Measurements from ENCODE around the gene NTSR1.
"Not testable (repeated sequence)": the region's sequence is repeated elsewhere in the genome, so short reads cannot be mapped to it uniquely, and the experiment has no call there.

NTSR1 gene

GRCh38 chr20:62671765-62672164, 36.9 kb upstream of the NTSR1 start:
- H3K27ac ChIP-seq, result no peak overlapping the region
- DNase-seq (ENCODE audit: low read depth, low spot score), result no peak

GRCh38 chr20:62674370-62674769, 34.3 kb upstream of the NTSR1 start:
- H3K27ac ChIP-seq, result no peak overlapping the region
- DNase-seq (ENCODE audit: low read depth, low spot score), result no peak

GRCh38 chr20:62675156-62675876, 33.3 kb upstream of the NTSR1 start:
- no peak overlapping the region for H3K27ac ChIP-seq
- DNase-seq (ENCODE audit: low read depth, low spot score), result no peak

GRCh38 chr20:62675877-62676260, 32.8 kb upstream of the NTSR1 start:
- no peak for DNase-seq (ENCODE audit: low read depth, low spot score)
- no peak overlapping the region for H3K27ac ChIP-seq

- no peak overlapping the region for H3K27ac ChIP-seq
- DNase-seq (ENCODE audit: low read depth, low spot score), result no peak
Measured at GRCh38 chr20:62676976-62677375, 31.7 kb upstream of the NTSR1 start.

- H3K27ac ChIP-seq, result no peak overlapping the region
- no peak for DNase-seq (ENCODE audit: low read depth, low spot score)
Measured at GRCh38 chr20:62677678-62678077, 31.0 kb upstream of the NTSR1 start.

GRCh38 chr20:62678553-62678952, 30.1 kb upstream of the NTSR1 start:
- DNase-seq (ENCODE audit: low read depth, low spot score), result no peak
- no peak overlapping the region for H3K27ac ChIP-seq

GRCh38 chr20:62679978-62680589, 28.6 kb upstream of the NTSR1 start:
- no peak for DNase-seq (ENCODE audit: low read depth, low spot score)
- no peak overlapping the region for H3K27ac ChIP-seq

- H3K27ac ChIP-seq, result no peak overlapping the region
- no peak for DNase-seq (ENCODE audit: low read depth, low spot score)
Measured at GRCh38 chr20:62682912-62683517, 25.6 kb upstream of the NTSR1 start.

GRCh38 chr20:62683660-62684322, 24.8 kb upstream of the NTSR1 start:
- not testable (repeated sequence) for DNase-seq (ENCODE audit: low read depth, low spot score); H3K27ac ChIP-seq

GRCh38 chr20:62684981-62685380, 23.7 kb upstream of the NTSR1 start:
- DNase-seq (ENCODE audit: low read depth, low spot score), result no peak
- no peak overlapping the region for H3K27ac ChIP-seq

GRCh38 chr20:62685781-62686555, 22.7 kb upstream of the NTSR1 start:
- DNase-seq (ENCODE audit: low read depth, low spot score), result no peak
- no peak overlapping the region for H3K27ac ChIP-seq

GRCh38 chr20:62686869-62687830, 21.5 kb upstream of the NTSR1 start:
- H3K27ac ChIP-seq, result no peak overlapping the region
- no peak for DNase-seq (ENCODE audit: low read depth, low spot score)

GRCh38 chr20:62688083-62688482, 20.6 kb upstream of the NTSR1 start:
- no peak overlapping the region for H3K27ac ChIP-seq
- no peak for DNase-seq (ENCODE audit: low read depth, low spot score)

GRCh38 chr20:62688855-62689460, 19.7 kb upstream of the NTSR1 start:
- DNase-seq (ENCODE audit: low read depth, low spot score), result no peak
- H3K27ac ChIP-seq, result no peak overlapping the region

- no peak for DNase-seq (ENCODE audit: low read depth, low spot score)
Measured at GRCh38 chr20:62689861-62690260, 18.8 kb upstream of the NTSR1 start.

GRCh38 chr20:62690261-62690820, 18.3 kb upstream of the NTSR1 start:
- H3K27ac ChIP-seq, result no peak overlapping the region
- DNase-seq (ENCODE audit: low read depth, low spot score), result no peak

More at GRCh38 chr20:62689861-62690260, 18.8 kb upstream of the NTSR1 start:
- H3K27ac ChIP-seq, result no peak overlapping the region

- no peak for DNase-seq (ENCODE audit: low read depth, low spot score)
- H3K27ac ChIP-seq, result no peak overlapping the region
Measured at GRCh38 chr20:62691487-62691886, 17.1 kb upstream of the NTSR1 start.

GRCh38 chr20:62692176-62692575, 16.5 kb upstream of the NTSR1 start:
- H3K27ac ChIP-seq, result no peak overlapping the region
- DNase-seq (ENCODE audit: low read depth, low spot score), result no peak

Data from epithelial cell of prostate (primary cell).